ENCODE measurements around the gene PPY. TPM values are rescaled to one million over a fixed set of nuclear protein-coding genes. Genes with fewer than 3 reads are reported as not detected.

The PPY gene
- total RNA-seq, 1 experiment from 2014 or later: not detected

DNA sequence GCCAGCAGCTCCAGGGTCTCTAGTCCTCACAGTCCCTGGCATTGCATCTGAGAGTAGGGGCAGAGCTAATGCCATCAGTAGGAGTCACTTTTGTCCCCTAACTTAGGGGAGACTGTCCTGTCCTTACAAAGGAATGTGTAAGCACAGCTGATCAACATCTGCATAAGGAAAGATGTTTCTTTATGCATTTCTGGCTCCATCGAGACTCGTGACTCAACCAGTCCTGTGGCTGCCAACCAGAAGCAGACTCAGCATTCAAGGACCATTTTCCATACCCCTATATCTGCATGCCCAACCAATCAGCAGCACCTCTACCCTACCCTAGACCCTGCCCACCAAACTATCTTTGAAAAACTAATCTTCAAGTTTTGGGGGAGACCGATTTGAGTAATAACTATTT, 26.7 kb downstream of the PPY start (continued):
- TF ChIP-seq, protein P1, sequence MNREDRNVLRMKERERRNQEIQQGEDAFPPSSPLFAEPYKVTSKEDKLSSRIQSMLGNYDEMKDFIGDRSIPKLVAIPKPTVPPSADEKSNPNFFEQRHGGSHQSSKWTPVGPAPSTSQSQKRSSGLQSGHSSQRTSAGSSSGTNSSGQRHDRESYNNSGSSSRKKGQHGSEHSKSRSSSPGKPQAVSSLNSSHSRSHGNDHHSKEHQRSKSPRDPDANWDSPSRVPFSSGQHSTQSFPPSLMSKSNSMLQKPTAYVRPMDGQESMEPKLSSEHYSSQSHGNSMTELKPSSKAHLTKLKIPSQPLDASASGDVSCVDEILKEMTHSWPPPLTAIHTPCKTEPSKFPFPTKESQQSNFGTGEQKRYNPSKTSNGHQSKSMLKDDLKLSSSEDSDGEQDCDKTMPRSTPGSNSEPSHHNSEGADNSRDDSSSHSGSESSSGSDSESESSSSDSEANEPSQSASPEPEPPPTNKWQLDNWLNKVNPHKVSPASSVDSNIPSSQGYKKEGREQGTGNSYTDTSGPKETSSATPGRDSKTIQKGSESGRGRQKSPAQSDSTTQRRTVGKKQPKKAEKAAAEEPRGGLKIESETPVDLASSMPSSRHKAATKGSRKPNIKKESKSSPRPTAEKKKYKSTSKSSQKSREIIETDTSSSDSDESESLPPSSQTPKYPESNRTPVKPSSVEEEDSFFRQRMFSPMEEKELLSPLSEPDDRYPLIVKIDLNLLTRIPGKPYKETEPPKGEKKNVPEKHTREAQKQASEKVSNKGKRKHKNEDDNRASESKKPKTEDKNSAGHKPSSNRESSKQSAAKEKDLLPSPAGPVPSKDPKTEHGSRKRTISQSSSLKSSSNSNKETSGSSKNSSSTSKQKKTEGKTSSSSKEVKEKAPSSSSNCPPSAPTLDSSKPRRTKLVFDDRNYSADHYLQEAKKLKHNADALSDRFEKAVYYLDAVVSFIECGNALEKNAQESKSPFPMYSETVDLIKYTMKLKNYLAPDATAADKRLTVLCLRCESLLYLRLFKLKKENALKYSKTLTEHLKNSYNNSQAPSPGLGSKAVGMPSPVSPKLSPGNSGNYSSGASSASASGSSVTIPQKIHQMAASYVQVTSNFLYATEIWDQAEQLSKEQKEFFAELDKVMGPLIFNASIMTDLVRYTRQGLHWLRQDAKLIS (CRISPR knock-in tag; IDR thresholded peaks at IDR 0.05; ENCODE audit: borderline replicate concordance): no peak
- no peak for TF ChIP-seq ZNF121 (CRISPR knock-in tag; IDR thresholded peaks at IDR 0.05)
- no peak for TF ChIP-seq SP1 (CRISPR knock-in tag; conservative IDR thresholded peaks at IDR 0.05)
- no peak for TF ChIP-seq ZNF317 (CRISPR knock-in tag; IDR thresholded peaks at IDR 0.05; ENCODE audit: borderline replicate concordance, low read depth)
- TF ChIP-seq, protein P2, sequence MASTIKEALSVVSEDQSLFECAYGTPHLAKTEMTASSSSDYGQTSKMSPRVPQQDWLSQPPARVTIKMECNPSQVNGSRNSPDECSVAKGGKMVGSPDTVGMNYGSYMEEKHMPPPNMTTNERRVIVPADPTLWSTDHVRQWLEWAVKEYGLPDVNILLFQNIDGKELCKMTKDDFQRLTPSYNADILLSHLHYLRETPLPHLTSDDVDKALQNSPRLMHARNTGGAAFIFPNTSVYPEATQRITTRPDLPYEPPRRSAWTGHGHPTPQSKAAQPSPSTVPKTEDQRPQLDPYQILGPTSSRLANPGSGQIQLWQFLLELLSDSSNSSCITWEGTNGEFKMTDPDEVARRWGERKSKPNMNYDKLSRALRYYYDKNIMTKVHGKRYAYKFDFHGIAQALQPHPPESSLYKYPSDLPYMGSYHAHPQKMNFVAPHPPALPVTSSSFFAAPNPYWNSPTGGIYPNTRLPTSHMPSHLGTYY (CRISPR knock-in tag; IDR thresholded peaks at IDR 0.05): no peak

DNA sequence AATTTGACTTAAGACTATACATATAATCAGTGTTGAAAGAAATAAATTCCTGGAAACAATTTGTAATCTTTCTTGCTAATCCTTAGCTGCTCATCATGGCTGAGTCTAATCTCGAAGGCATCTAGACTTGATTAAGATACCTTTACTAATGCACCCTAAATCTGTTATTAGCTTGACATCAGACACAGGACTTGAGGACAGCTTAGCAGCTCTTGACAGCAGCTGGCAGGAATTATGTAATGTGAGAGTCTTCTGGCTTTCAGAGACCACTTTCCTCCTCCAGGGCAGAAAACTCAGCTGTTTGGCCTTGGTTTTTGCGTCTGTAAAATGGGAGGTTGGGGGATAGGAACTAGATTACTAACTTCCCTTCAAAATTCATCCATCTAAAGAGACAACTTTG, 27.8 kb downstream of the PPY start:
- Mint-ChIP-seq H3K36me3 (peaks cover 4% of the 10 kb centered on the region; the same call in 1 of the 2 replicates), H3K27ac (no peak overlapping the region), H3K9me3 (peaks cover 6% of the 10 kb centered on the region), H3K4me3 (no peak overlapping the region), H3K27me3 (ENCODE audit: low read depth) (peaks cover 16% of the 10 kb centered on the region), H3K4me1 (peaks cover 22% of the 10 kb centered on the region)
- no peak for TF ChIP-seq TP53 (CRISPR knock-in tag; IDR thresholded peaks at IDR 0.05)
- TF ChIP-seq, protein P3, sequence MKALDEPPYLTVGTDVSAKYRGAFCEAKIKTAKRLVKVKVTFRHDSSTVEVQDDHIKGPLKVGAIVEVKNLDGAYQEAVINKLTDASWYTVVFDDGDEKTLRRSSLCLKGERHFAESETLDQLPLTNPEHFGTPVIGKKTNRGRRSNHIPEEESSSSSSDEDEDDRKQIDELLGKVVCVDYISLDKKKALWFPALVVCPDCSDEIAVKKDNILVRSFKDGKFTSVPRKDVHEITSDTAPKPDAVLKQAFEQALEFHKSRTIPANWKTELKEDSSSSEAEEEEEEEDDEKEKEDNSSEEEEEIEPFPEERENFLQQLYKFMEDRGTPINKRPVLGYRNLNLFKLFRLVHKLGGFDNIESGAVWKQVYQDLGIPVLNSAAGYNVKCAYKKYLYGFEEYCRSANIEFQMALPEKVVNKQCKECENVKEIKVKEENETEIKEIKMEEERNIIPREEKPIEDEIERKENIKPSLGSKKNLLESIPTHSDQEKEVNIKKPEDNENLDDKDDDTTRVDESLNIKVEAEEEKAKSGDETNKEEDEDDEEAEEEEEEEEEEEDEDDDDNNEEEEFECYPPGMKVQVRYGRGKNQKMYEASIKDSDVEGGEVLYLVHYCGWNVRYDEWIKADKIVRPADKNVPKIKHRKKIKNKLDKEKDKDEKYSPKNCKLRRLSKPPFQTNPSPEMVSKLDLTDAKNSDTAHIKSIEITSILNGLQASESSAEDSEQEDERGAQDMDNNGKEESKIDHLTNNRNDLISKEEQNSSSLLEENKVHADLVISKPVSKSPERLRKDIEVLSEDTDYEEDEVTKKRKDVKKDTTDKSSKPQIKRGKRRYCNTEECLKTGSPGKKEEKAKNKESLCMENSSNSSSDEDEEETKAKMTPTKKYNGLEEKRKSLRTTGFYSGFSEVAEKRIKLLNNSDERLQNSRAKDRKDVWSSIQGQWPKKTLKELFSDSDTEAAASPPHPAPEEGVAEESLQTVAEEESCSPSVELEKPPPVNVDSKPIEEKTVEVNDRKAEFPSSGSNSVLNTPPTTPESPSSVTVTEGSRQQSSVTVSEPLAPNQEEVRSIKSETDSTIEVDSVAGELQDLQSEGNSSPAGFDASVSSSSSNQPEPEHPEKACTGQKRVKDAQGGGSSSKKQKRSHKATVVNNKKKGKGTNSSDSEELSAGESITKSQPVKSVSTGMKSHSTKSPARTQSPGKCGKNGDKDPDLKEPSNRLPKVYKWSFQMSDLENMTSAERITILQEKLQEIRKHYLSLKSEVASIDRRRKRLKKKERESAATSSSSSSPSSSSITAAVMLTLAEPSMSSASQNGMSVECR (CRISPR knock-in tag; IDR thresholded peaks at IDR 0.05; ENCODE audit: borderline replicate concordance): no peak
- CTCF ChIA-PET: interaction anchor here (0.7 to 2.2 kb wide), 8 partner anchors 14 to 126 kb away, joined by 3 to 8 read pairs (median 4); no protein-coding TSS in a partner anchor
- POLR2A ChIA-PET: no interaction called here
- DNase-seq (ENCODE audit: low spot score): no peak
- no peak for ATAC-seq

DNA sequence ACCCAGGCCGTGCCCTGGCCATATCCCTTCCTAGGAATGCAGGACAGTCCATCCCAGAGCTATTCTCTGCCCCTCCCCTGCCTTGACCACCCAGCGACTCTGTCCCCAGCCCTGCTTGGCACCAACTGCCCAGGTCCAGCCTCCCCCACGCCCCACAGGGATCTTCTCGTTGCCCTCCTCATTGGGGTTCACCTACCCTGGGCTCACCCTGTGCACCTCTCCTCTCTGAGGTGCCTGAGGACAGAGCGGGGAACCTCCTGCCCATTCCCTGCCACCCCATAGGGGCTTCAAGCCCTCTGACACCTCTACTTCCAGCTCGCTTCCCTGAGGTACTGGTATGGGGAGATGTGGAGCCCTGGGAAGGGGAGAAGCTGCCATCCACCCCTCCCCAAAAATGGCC, 28.7 kb downstream of the PPY start:
- no peak overlapping the region for H3K4me3 Mint-ChIP-seq
- H3K4me1 Mint-ChIP-seq: peaks cover 17% of the 10 kb centered on the region
- TF ChIP-seq GRHL2 (CRISPR knock-in tag; IDR thresholded peaks at IDR 0.05; ENCODE audit: insufficient replicate concordance, severe bottlenecking): no peak
- TF ChIP-seq, protein P4, sequence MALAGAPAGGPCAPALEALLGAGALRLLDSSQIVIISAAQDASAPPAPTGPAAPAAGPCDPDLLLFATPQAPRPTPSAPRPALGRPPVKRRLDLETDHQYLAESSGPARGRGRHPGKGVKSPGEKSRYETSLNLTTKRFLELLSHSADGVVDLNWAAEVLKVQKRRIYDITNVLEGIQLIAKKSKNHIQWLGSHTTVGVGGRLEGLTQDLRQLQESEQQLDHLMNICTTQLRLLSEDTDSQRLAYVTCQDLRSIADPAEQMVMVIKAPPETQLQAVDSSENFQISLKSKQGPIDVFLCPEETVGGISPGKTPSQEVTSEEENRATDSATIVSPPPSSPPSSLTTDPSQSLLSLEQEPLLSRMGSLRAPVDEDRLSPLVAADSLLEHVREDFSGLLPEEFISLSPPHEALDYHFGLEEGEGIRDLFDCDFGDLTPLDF (CRISPR knock-in tag; IDR thresholded peaks at IDR 0.05): no peak
- TF ChIP-seq ZNF416 (CRISPR knock-in tag; IDR thresholded peaks at IDR 0.05): no peak
- TF ChIP-seq CREM (CRISPR knock-in tag; IDR thresholded peaks at IDR 0.05): no peak
- no peak for TF ChIP-seq ZNF263 (CRISPR knock-in tag; IDR thresholded peaks at IDR 0.05; ENCODE audit: low read depth)
- TF ChIP-seq, protein P5, sequence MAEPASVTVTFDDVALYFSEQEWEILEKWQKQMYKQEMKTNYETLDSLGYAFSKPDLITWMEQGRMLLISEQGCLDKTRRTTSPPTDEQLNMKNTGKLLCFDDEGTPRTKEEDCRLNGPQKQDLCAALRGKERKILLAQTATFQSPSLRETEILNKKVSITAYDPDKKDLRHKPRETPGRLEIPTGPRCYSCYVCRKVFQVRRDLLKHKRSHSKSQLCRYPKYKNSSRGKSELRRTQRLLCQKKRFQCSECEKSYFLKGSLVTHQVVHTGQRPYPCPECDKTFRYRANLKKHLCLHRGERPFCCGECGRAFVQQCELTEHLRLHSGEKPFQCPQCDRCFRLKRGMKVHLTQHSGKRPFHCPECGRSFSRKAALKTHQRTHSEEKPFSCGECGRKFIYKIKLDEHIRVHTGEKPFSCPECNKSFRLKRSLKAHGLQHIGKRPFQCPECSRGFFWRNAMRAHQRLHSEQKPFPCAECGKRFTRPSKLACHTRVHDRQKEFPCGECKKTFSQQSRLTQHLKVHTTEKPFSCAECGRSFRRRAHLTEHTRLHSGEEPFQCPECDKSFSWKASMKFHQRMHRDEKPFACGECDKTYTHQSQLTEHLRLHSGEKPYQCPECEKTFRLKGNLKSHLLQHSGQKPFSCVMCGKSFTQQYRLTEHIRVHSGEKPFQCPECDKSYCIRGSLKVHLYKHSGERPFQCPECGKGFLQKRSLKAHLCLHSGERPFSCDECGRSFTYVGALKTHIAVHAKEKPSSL (CRISPR knock-in tag; conservative IDR thresholded peaks at IDR 0.05): no peak
- no peak for TF ChIP-seq TEAD1 (CRISPR knock-in tag; IDR thresholded peaks at IDR 0.05)
- peaks cover 25% of the 10 kb centered on the region for H3K27me3 Mint-ChIP-seq (ENCODE audit: low read depth)
- ChIA-PET CTCF (interaction anchor here (0.7 to 2.2 kb wide), 6 partner anchors 13 to 127 kb away, joined by 3 to 8 read pairs (median 4); no protein-coding TSS in a partner anchor), POLR2A (no interaction called here)
- peaks cover 6% of the 10 kb centered on the region for H3K9me3 Mint-ChIP-seq
- no peak overlapping the region for H3K27ac Mint-ChIP-seq
- ATAC-seq: no peak
- H3K36me3 Mint-ChIP-seq: peaks cover 4% of the 10 kb centered on the region; the same call in 1 of the 2 replicates
- no peak for DNase-seq (ENCODE audit: low spot score)
